Pancreas (tissue), 10 donors: ENCODE results near the gene SAMMSON. TPM values are rescaled to one million over a fixed set of nuclear protein-coding genes. Genes with fewer than 3 reads are reported as not detected.

Experiments used
- ATAC-seq, 4 donors: fragments of 200-7000 bp; cut with Tn5 transposase; one replicate each; pipeline versions ENCODE4 v1.8.0 to v1.9.1; 2020; ENCODE audit warnings: mild to moderate bottlenecking in 4 of 4, moderate library complexity in 4 of 4
- DNase-seq, 6 donors: peaks; one replicate each; pipeline ENCODE4 v3.0.0-alpha.2; 2020
- FAIRE-seq: peaks from 2 replicates; lab custom pipeline; 2012; peaks lifted over from hg19 to GRCh38; lab: Jason Lieb, UNC
- H3K27ac ChIP-seq, 4 donors: fragments of 200-600 bp; sonication (generic); 1 replicate in 3 of 4; 2 replicates in 1 of 4; pipeline versions ENCODE4 v1.5.0 to v1.8.0; 2020
- H3K27me3 ChIP-seq, 4 donors: fragments of 200-600 bp; one replicate each; pipeline ENCODE4 v1.8.0; 2021
- H3K36me3 ChIP-seq, 3 donors: fragments of 200-600 bp; sonication (generic) in 1 of 3; one replicate each; pipeline versions ENCODE4 v1.5.0 to v1.8.0; 2020 to 2021
- H3K4me1 ChIP-seq, 3 donors: fragments of 200-600 bp; one replicate each; pipeline ENCODE4 v1.8.0; 2021
- H3K4me3 ChIP-seq, 4 donors: fragments of 200-600 bp; sonication (generic) in 2 of 4; one replicate each; pipeline versions ENCODE4 v1.5.0 to v1.8.0; 2020 to 2021
- H3K9me3 ChIP-seq, 4 donors: fragments of 200-600 bp; one replicate each; pipeline ENCODE4 v1.8.0; 2021
- CTCF ChIP-seq, 4 donors: fragments of 200-600 bp; sonication (generic) in 3 of 4; IDR thresholded peaks; one replicate each; pipeline versions ENCODE4 v1.5.0 to v1.8.0; 2021; ENCODE audit warnings: antibody characterized with exemption in 4 of 4
- whole genome bisulfite sequencing, 2 donors: extraction: QIAGEN DNeasy Blood & Tissue Kit; methylation state at CpG; one replicate each; pipeline ENCODE4 v1.1.7; 2013; 5-methylcytosine and 5-hydroxymethylcytosine counted together
- intact Hi-C, 3 donors: fragments of 100-400 bp; cut with DNase I; formaldehyde crosslinking; loops; one replicate each; pipeline versions ENCODE4 v1.11.1 to v1.14.2; 2022
- polyA plus RNA-seq, 2 donors: library from polyadenylated mRNA; stranded (reverse); fragments of 200-250 nt; gene quantifications; one replicate each; pipeline ENCODE4 v1.2.3, GENCODE V29; 2013
- total RNA-seq, 6 donors: library from RNA; stranded (reverse); fragmentation: NEBNext Ultra II Directional in 4 of 6; extraction: Animal tissue kit (Norgen Biotek cat#: 25700) in 4 of 6; gene quantifications; one replicate each; pipeline versions ENCODE4 v1.2.1 to v1.2.4, GENCODE V29; 2021 to 2023
- donor health status: healthy with polysubstance abuse.
- donor health status: DM: no; HTN: no; CAD: no; lungs with moderate emphysema.
- donor health status: DM: no; HTN: no; CAD: no.
- donor health status: control.
- donor health status: control.
- donor health status: Bipolar disorder and iron deficiency.
- donor health status: DM: yes; HTN: yes; CAD: no.
- donor health status: DM: no; HTN: no; CAD: no.
- donor health status: DM: no; HTN: no; CAD: no.
- donor health status: DM: yes; HTN: yes; CAD: no.

The SAMMSON gene
- total and polyA plus RNA-seq, 8 donors = 0.14 TPM; not detected in 7

- H3K36me3 ChIP-seq = no peaks in the 10 kb centered on the region
- H3K27me3 ChIP-seq = no peaks in the 10 kb centered on the region
- FAIRE-seq (no peak), DNase-seq (no peak), ATAC-seq (no peak)
- no peak overlapping the region for H3K27ac ChIP-seq
- no peak overlapping the region for H3K4me3 ChIP-seq
- H3K4me1 ChIP-seq = no peaks in the 10 kb centered on the region
- TF ChIP-seq CTCF (IDR thresholded peaks at IDR 0.05) = no peak
- intact Hi-C loops = no loop called here
- H3K9me3 ChIP-seq = no peaks in the 10 kb centered on the region
Measured at GRCh38 chr3:70003119-70003518, 3.6 kb downstream of the SAMMSON start.

GRCh38 chr3:70006089-70006488 is 6.6 kb downstream of the SAMMSON start:
- H3K4me1 ChIP-seq = peaks cover 0 to 3% (median 0%) of the 10 kb centered on the region in 3 donors
- H3K4me3 ChIP-seq = no peak overlapping the region
- no peak for TF ChIP-seq CTCF (IDR thresholded peaks at IDR 0.05)
- no peak for ATAC-seq
- intact Hi-C loops = no loop called here
- H3K27me3 ChIP-seq = no peaks in the 10 kb centered on the region
- no peak for FAIRE-seq
- no peak for DNase-seq
- H3K27ac ChIP-seq = no peak overlapping the region
- 85 to 92% methylated on average over 4 of the region's 4 CpGs for WGBS, 2 donors
- H3K36me3 ChIP-seq = no peaks in the 10 kb centered on the region
- H3K9me3 ChIP-seq = no peaks in the 10 kb centered on the region

- Histone ChIP-seq H3K36me3 (no peaks in the 10 kb centered on the region), H3K27ac (no peak overlapping the region), H3K4me3 (no peak overlapping the region), H3K27me3 (no peaks in the 10 kb centered on the region), H3K9me3 (no peaks in the 10 kb centered on the region), H3K4me1 (peaks cover 0 to 10% (median 7%) of the 10 kb centered on the region in 3 donors)
- no peak for TF ChIP-seq CTCF (IDR thresholded peaks at IDR 0.05)
- 94 to 95% methylated on average over 2 of the region's 2 CpGs for WGBS, 2 donors
- intact Hi-C loops = no loop called here
- ATAC-seq (no peak), DNase-seq (no peak), FAIRE-seq (no peak)
Measured at GRCh38 chr3:70010346-70010745, 10.8 kb downstream of the SAMMSON start.

GRCh38 chr3:70011582-70011981 is 12.0 kb downstream of the SAMMSON start:
- Histone ChIP-seq H3K4me1 (peaks cover 0 to 10% (median 7%) of the 10 kb centered on the region in 3 donors), H3K36me3 (no peaks in the 10 kb centered on the region), H3K27ac (peak overlapping the region in 1 of 4 donors; percentile 62), H3K27me3 (no peaks in the 10 kb centered on the region), H3K9me3 (no peaks in the 10 kb centered on the region), H3K4me3 (no peak overlapping the region)
- DNase-seq = no peak
- intact Hi-C loops = no loop called here
- no peak for TF ChIP-seq CTCF (IDR thresholded peaks at IDR 0.05)
- no peak for FAIRE-seq
- 20 to 32% methylated on average over 1 of the region's 1 CpG for WGBS, 2 donors
- ATAC-seq = peak; percentile 64 to 95 (median 94)

GRCh38 chr3:70020906-70021660 is 21.6 kb downstream of the SAMMSON start:
- 77 to 78% methylated on average over 3 of the region's 3 CpGs for WGBS, 2 donors
- intact Hi-C loops = no loop called here
- Histone ChIP-seq H3K9me3 (no peaks in the 10 kb centered on the region), H3K4me3 (no peak overlapping the region), H3K4me1 (no peaks in the 10 kb centered on the region), H3K36me3 (no peaks in the 10 kb centered on the region), H3K27me3 (no peaks in the 10 kb centered on the region), H3K27ac (no peak overlapping the region)
- ATAC-seq = no peak
- DNase-seq = no peak
- no peak for FAIRE-seq
- TF ChIP-seq CTCF (IDR thresholded peaks at IDR 0.05) = no peak
